Neural progenitor cell (in vitro differentiated cells): ENCODE data around the gene SEPHS1.

ENCODE experiments used
- EZH2 ChIP-seq: fragments of 200-600 bp; sonication (generic); IDR thresholded peaks from 2 replicates; pipeline ENCODE4 v1.6.1; 2017; ENCODE audit warnings: antibody characterized with exemption, mild to moderate bottlenecking, moderate library complexity
- EZH2phosphoT487 ChIP-seq: fragments of 200-600 bp; sonication (generic); IDR thresholded peaks from 2 replicates; pipeline ENCODE4 v1.6.1; 2017; ENCODE audit warnings: antibody characterized with exemption
- TF ChIP-seq, protein P1 (sequence below): fragments of 200-600 bp; sonication (generic); IDR thresholded peaks from 2 replicates; pipeline ENCODE4 v1.5.1; 2017; ENCODE audit warnings: antibody characterized with exemption, mild to moderate bottlenecking

DNA sequence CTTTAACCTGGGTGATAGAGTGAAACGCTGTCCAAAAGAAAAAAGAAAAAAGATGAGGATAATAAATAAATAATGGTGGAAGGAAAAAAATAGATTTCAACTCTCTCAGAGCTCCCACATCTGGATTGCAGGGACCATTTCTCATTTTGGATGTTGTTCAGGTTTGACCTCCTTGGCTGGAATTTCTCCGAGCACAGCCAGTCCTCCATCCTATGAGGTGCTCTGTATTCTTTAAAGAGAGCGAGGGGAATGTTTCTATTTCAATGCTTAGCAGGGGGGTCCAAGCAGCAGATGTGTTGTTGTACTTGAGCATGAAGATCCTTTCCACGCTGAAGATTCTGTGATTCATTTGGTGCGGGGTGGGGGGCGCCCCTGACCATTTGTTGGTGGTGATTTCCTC is 17.7 kb upstream of the SEPHS1 start:
- TF ChIP-seq, protein P1, sequence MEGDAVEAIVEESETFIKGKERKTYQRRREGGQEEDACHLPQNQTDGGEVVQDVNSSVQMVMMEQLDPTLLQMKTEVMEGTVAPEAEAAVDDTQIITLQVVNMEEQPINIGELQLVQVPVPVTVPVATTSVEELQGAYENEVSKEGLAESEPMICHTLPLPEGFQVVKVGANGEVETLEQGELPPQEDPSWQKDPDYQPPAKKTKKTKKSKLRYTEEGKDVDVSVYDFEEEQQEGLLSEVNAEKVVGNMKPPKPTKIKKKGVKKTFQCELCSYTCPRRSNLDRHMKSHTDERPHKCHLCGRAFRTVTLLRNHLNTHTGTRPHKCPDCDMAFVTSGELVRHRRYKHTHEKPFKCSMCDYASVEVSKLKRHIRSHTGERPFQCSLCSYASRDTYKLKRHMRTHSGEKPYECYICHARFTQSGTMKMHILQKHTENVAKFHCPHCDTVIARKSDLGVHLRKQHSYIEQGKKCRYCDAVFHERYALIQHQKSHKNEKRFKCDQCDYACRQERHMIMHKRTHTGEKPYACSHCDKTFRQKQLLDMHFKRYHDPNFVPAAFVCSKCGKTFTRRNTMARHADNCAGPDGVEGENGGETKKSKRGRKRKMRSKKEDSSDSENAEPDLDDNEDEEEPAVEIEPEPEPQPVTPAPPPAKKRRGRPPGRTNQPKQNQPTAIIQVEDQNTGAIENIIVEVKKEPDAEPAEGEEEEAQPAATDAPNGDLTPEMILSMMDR, result no peak
- no peak for TF ChIP-seq EZH2
- TF ChIP-seq EZH2phosphoT487, result no peak
